ENCODE data around the gene NRP2.

DNA sequence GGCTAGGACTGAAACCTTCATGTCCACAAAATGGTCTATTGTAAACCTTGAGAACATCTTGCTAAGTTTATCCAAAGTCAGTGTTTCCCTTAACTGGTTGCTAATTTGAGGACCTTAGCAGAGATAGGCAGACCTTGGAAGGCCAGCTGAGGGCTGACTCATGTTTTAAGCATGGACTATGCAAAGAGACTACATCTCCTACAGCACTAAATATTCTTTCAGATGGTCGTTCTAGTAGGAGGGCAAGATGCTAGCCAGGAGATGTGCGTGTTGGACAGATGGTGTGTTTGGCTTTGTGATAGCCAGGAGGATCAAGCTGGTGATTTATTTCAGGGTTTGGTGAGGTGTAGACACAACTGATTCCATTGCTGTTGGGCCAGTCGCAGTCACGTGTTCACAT, 75.8 kb downstream of the NRP2 start:
- no peak for TF ChIP-seq GATA2 (IDR thresholded peaks at IDR 0.05; ENCODE audit: low read depth, low read length)
- TF ChIP-seq GATA3 (IDR thresholded peaks at IDR 0.05; ENCODE audit: low read depth, low read length), result no peak
